ENCODE results near the gene PDE4D. TPM values are rescaled to one million over a fixed set of nuclear protein-coding genes. Genes with fewer than 3 reads are reported as not detected.

PDE4D gene
- total RNA-seq, 4 donors from 2014 or later: 6.0 to 36.2 (median 10.0) TPM

GRCh38 chr5:59698207-59699178 is 195.0 kb downstream of the PDE4D start:
- no peaks in the 10 kb centered on the region for H3K27me3 ChIP-seq
- H3K27ac ChIP-seq: no peak overlapping the region
- no peak for DNase-seq
- H3K4me1 ChIP-seq: no peaks in the 10 kb centered on the region
- no peak overlapping the region for H3K4me3 ChIP-seq
- intact Hi-C loops (cut with DNase I): no loop called here
- no peaks in the 10 kb centered on the region for H3K36me3 ChIP-seq
- TF ChIP-seq POLR2A (IDR thresholded peaks at IDR 0.05) (no peak), CTCF (IDR thresholded peaks at IDR 0.05) (no peak)
- no peaks in the 10 kb centered on the region for H3K9me3 ChIP-seq
- 82 to 93% methylated on average over 6 of the region's 6 CpGs for WGBS, 2 donors

GRCh38 chr5:59694411-59694810 is 199.1 kb downstream of the PDE4D start:
- Histone ChIP-seq H3K9me3 (no peaks in the 10 kb centered on the region), H3K4me1 (no peaks in the 10 kb centered on the region), H3K27ac (no peak overlapping the region), H3K27me3 (no peaks in the 10 kb centered on the region), H3K4me3 (no peak overlapping the region), H3K36me3 (no peaks in the 10 kb centered on the region)
- 66 to 94% methylated on average over 4 of the region's 4 CpGs for WGBS, 2 donors
- TF ChIP-seq CTCF (IDR thresholded peaks at IDR 0.05) (no peak), POLR2A (IDR thresholded peaks at IDR 0.05) (no peak)
- DNase-seq: no peak
- intact Hi-C loops (cut with DNase I): no loop called here

GRCh38 chr5:59693492-59694309 is 199.8 kb downstream of the PDE4D start:
- WGBS, 2 donors: 41 to 43% methylated on average over 6 of the region's 6 CpGs

GRCh38 chr5:59685793-59686192 is 207.7 kb downstream of the PDE4D start:
- 55 to 80% methylated on average over 2 of the region's 2 CpGs for WGBS, 2 donors
- intact Hi-C loops (cut with DNase I): no loop called here

More at GRCh38 chr5:59693492-59694309, 199.8 kb downstream of the PDE4D start:
- no peak for TF ChIP-seq CTCF (IDR thresholded peaks at IDR 0.05)
- no peak for TF ChIP-seq POLR2A (IDR thresholded peaks at IDR 0.05)
- Histone ChIP-seq H3K4me3 (no peak overlapping the region), H3K27ac (no peak overlapping the region), H3K27me3 (no peaks in the 10 kb centered on the region), H3K9me3 (no peaks in the 10 kb centered on the region), H3K36me3 (no peaks in the 10 kb centered on the region), H3K4me1 (no peaks in the 10 kb centered on the region)
- intact Hi-C loops (cut with DNase I): no loop called here
- no peak for DNase-seq

More at GRCh38 chr5:59685793-59686192, 207.7 kb downstream of the PDE4D start:
- TF ChIP-seq CTCF (IDR thresholded peaks at IDR 0.05): no peak
- TF ChIP-seq POLR2A (IDR thresholded peaks at IDR 0.05): no peak
- no peak overlapping the region for H3K4me3 ChIP-seq
- no peak for DNase-seq
- no peaks in the 10 kb centered on the region for H3K9me3 ChIP-seq
- no peaks in the 10 kb centered on the region for H3K36me3 ChIP-seq
- peaks cover 0 to 8% (median 6%) of the 10 kb centered on the region in 3 donors for H3K4me1 ChIP-seq
- H3K27ac ChIP-seq: peak overlapping the region in 1 of 4 donors; percentile 10
- no peaks in the 10 kb centered on the region for H3K27me3 ChIP-seq

Data from esophagus squamous epithelium (tissue), 5 donors.